K562 (cell line): ENCODE measurements around the gene GALNT15. TPM values are rescaled to one million over a fixed set of nuclear protein-coding genes. Genes with fewer than 3 reads are reported as not detected.

Source experiments
- ATAC-seq: fragments of 200-7000 bp; cut with Tn5 transposase; 3 replicates; pipeline ENCODE4 v1.9.1; 2020; ENCODE audit warnings: moderate library complexity
- BruUV-seq: library from RNA; stranded (reverse); fragments of 400-500 nt; replicated peaks from 2 replicates; lab custom pipeline; 2021; lab: Mats Ljungman, UMichigan
- CTCF ChIA-PET: fragments of 300-600 bp; formaldehyde crosslinking; extraction: SDS; loops from one replicate; lab custom pipeline; 2021; ENCODE audit warnings: low intra/inter-chr PET ratio; lab: Yijun Ruan, JAX
- POLR2A ChIA-PET: fragments of 300-600, 350-650 bp; sonication (Branson Sonifier 250); formaldehyde crosslinking; extraction: SDS; loops from one replicate; lab custom pipeline; 2021; ENCODE audit warnings: antibody characterized with exemption, inconsistent platforms; lab: Yijun Ruan, JAX
- DNase-seq, 4 experiments: peaks; one replicate each; pipeline versions ENCODE4 v3.0.0 to v3.0.0-alpha.2; 2011 to 2018; ENCODE audit warnings: low spot score in 3 of 4, mixed read lengths in 3 of 4; ENCODE audit errors: extremely low read depth in 1 of 4
- FAIRE-seq: peaks from 2 replicates; lab custom pipeline; 2011; peaks lifted over from hg19 to GRCh38; lab: Jason Lieb, UNC
- H2AFZ ChIP-seq: 2 replicates; pipeline ENCODE4 v1.6.0; 2011; ENCODE audit warnings: low read depth, low read length, control low read depth, inconsistent platforms
- H3K27ac ChIP-seq: fragments of 200-600 bp; 3 replicates; pipeline ENCODE4 v1.8.0; 2011; ENCODE audit warnings: low read depth, mild to moderate bottlenecking, control low read depth, inconsistent platforms, low read length, moderate library complexity, mixed read lengths; ENCODE audit errors: extremely low read depth
- H3K27me3 ChIP-seq, 2 experiments: fragments of 300-600 bp in 1 of 2; 2 replicates in 1 of 2; 3 replicates in 1 of 2; pipeline versions ENCODE4 v1.6.0 to v1.8.0; 2011; ENCODE audit warnings: inconsistent platforms in 2 of 2, low read length in 2 of 2, mild to moderate bottlenecking in 1 of 2, mixed read lengths in 1 of 2, moderate library complexity in 1 of 2; ENCODE audit not compliant: control insufficient read depth in 2 of 2, insufficient read depth in 2 of 2
- H3K36me3 ChIP-seq: fragments of 300-600 bp; 3 replicates; pipeline ENCODE4 v1.8.0; 2011; ENCODE audit warnings: mild to moderate bottlenecking, low read length, inconsistent platforms; ENCODE audit not compliant: control insufficient read depth, insufficient read depth
- H3K4me1 ChIP-seq, 2 experiments: fragments of 200-600 bp in 1 of 2; replicated peaks in 1 of 2; 2 replicates in 1 of 2; 3 replicates in 1 of 2; pipeline versions ENCODE4 v1.5.1 to v1.8.0; 2011; ENCODE audit warnings: inconsistent platforms in 2 of 2, low read length in 2 of 2, mild to moderate bottlenecking in 1 of 2, mixed read lengths in 1 of 2, moderate library complexity in 1 of 2; ENCODE audit not compliant: control insufficient read depth in 2 of 2, insufficient read depth in 2 of 2
- H3K4me2 ChIP-seq: 2 replicates; pipeline ENCODE4 v1.6.1; 2011; ENCODE audit warnings: low read length, control low read depth, inconsistent platforms, mixed read lengths; ENCODE audit not compliant: insufficient read depth
- H3K4me3 ChIP-seq: fragments of 200-600 bp; sonication (generic), shearing (Covaris generic); 2 replicates; pipeline ENCODE4 v1.5.1; 2016; ENCODE audit warnings: control low read depth, inconsistent platforms
- H3K79me2 ChIP-seq: fragments of 200-600 bp; 3 replicates; pipeline ENCODE4 v1.8.0; 2011; ENCODE audit warnings: low read length, inconsistent platforms; ENCODE audit not compliant: control insufficient read depth, insufficient read depth
- H3K9ac ChIP-seq, 2 experiments: 2 replicates each; pipeline versions ENCODE4 v1.6.0 to v1.6.1; 2011; ENCODE audit warnings: low read depth in 2 of 2, low read length in 2 of 2, control low read depth in 1 of 2, inconsistent platforms in 1 of 2, mild to moderate bottlenecking in 1 of 2, mixed read lengths in 1 of 2; ENCODE audit not compliant: insufficient read depth in 1 of 2
- H3K9me1 ChIP-seq: one replicate; pipeline ENCODE4 v1.6.0; 2011; ENCODE audit warnings: inconsistent platforms, mild to moderate bottlenecking, low read length, moderate library complexity; ENCODE audit not compliant: control insufficient read depth, insufficient read depth
- H3K9me3 ChIP-seq: replicated peaks from 2 replicates; pipeline ENCODE4 v1.5.1; 2011; ENCODE audit warnings: low read depth, low read length, inconsistent platforms; ENCODE audit not compliant: control insufficient read depth, insufficient read depth
- H4K20me1 ChIP-seq: replicated peaks from 2 replicates; pipeline ENCODE4 v1.6.1; 2011; ENCODE audit warnings: low read length, inconsistent platforms, mixed read lengths; ENCODE audit not compliant: control insufficient read depth, insufficient read depth
- CEBPB ChIP-seq: fragments of 450-650 bp; IDR thresholded peaks from 2 replicates; pipeline ENCODE4 v1.6.1; 2016; ENCODE audit warnings: missing genetic modification characterization, missing compliant biosample characterization
- DEAF1 ChIP-seq: fragments of 450-650 bp; formaldehyde crosslinking; IDR thresholded peaks from 2 replicates; pipeline ENCODE4 v1.4.0; 2020; ENCODE audit warnings: mild to moderate bottlenecking, moderate library complexity
- E2F6 ChIP-seq, 2 experiments: IDR thresholded peaks; 2 replicates each; pipeline ENCODE4 v1.6.1; 2011; ENCODE audit warnings: borderline replicate concordance in 1 of 2, control low read depth in 1 of 2, low read depth in 1 of 2, low read length in 1 of 2, mild to moderate bottlenecking in 1 of 2, mixed read lengths in 1 of 2, moderate library complexity in 1 of 2; ENCODE audit not compliant: insufficient read depth in 1 of 2, insufficient read length in 1 of 2, poor library complexity in 1 of 2, severe bottlenecking in 1 of 2; ENCODE audit errors: extremely low read depth in 1 of 2
- ELF1 ChIP-seq: fragments of 200-800 bp; sonication (Bioruptor generic); IDR thresholded peaks from 2 replicates; pipeline ENCODE4 v1.6.1; 2016; ENCODE audit warnings: missing genetic modification characterization, missing compliant biosample characterization
- EP300 ChIP-seq: IDR thresholded peaks from 2 replicates; pipeline ENCODE4 v1.6.1; 2012; ENCODE audit warnings: low read length, improper control_type of control experiment
- GABPA ChIP-seq: fragments of 200-800 bp; sonication (Bioruptor generic); conservative IDR thresholded peaks from 2 replicates; pipeline ENCODE4 v1.6.1; 2016; ENCODE audit warnings: low read depth, missing genetic modification characterization, missing compliant biosample characterization
- HDAC6 ChIP-seq: IDR thresholded peaks from 2 replicates; pipeline ENCODE4 v1.6.1; 2012; ENCODE audit warnings: low read depth, mild to moderate bottlenecking, control low read depth, inconsistent platforms, low read length, moderate library complexity
- KLF16 ChIP-seq: IDR thresholded peaks from 2 replicates; pipeline ENCODE4 v1.6.1; 2016; ENCODE audit warnings: antibody characterized with exemption
- MAFK ChIP-seq: IDR thresholded peaks from 2 replicates; pipeline ENCODE4 v1.6.1; 2011; ENCODE audit warnings: low read length, improper control_type of control experiment
- MAZ ChIP-seq, 2 experiments: fragments of 450-650 bp in 1 of 2; sonication (generic) in 1 of 2; formaldehyde crosslinking; IDR thresholded peaks in 1 of 2; conservative IDR thresholded peaks in 1 of 2; 2 replicates each; pipeline versions ENCODE4 v1.4.0 to v1.5.0; 2020; ENCODE audit warnings: mild to moderate bottlenecking in 1 of 2, missing genetic modification reagents in 1 of 2
- PHF8 ChIP-seq: fragments of 200-600 bp; sonication (generic); IDR thresholded peaks from 2 replicates; pipeline ENCODE4 v1.6.1; 2012; ENCODE audit warnings: mixed run types, mild to moderate bottlenecking, inconsistent platforms, low read length, moderate library complexity, borderline replicate concordance
- SMAD1 ChIP-seq: fragments of 150-350 bp; IDR thresholded peaks from 2 replicates; pipeline ENCODE4 v1.6.1; 2014; ENCODE audit warnings: low read length, low read depth; ENCODE audit not compliant: partially characterized antibody
- SPI1 ChIP-seq: IDR thresholded peaks from 2 replicates; pipeline ENCODE4 v1.6.1; 2011; ENCODE audit warnings: low read depth, low read length, control low read depth, borderline replicate concordance
- XRCC5 ChIP-seq: fragments of 200-400 bp; formaldehyde crosslinking; IDR thresholded peaks from 2 replicates; pipeline ENCODE4 v1.6.1; 2017; ENCODE audit warnings: low read depth, mild to moderate bottlenecking, low read length
- YY1 ChIP-seq, 3 experiments: IDR thresholded peaks; 2 replicates each; pipeline ENCODE4 v1.6.1; 2011; ENCODE audit warnings: low read length in 2 of 3, mild to moderate bottlenecking in 2 of 3, moderate library complexity in 2 of 3, borderline replicate concordance in 1 of 3, control low read depth in 1 of 3, low read depth in 1 of 3; ENCODE audit not compliant: insufficient read depth in 3 of 3, insufficient replicate concordance in 2 of 3, control insufficient read depth in 1 of 3, insufficient read length in 1 of 3; ENCODE audit errors: extremely low read depth in 1 of 3
- ZC3H11A ChIP-seq: IDR thresholded peaks from 2 replicates; pipeline ENCODE4 v1.6.1; 2012; ENCODE audit warnings: low read depth, low read length, improper control_type of control experiment
- ZNF24 ChIP-seq: fragments of 450-650 bp; IDR thresholded peaks from 2 replicates; pipeline ENCODE4 v1.6.1; 2016
- WGBS: fragments of 100-300 bp; shearing (Covaris generic); methylation state at CpG from one replicate; pipeline ENCODE4 v1.1.6; 2016; ENCODE audit warnings: low coverage, mixed read lengths; ENCODE audit not compliant: insufficient coverage; ENCODE audit errors: missing lambda C conversion rate; 5-methylcytosine and 5-hydroxymethylcytosine counted together
- in situ Hi-C: fragments of 300-500 bp; cut with MboI; formaldehyde crosslinking; loops from 4 replicates; pipeline ENCODE4 v1.15.0; 2018; ENCODE audit warnings: inconsistent platforms, mixed read lengths
- intact Hi-C: fragments of 100-400 bp; cut with micrococcal nuclease; formaldehyde crosslinking; loops from 2 replicates; pipeline ENCODE4 v1.14.2; 2022
- polyA plus RNA-seq, 8 experiments: library from polyadenylated mRNA; depleted of rRNA in 4 of 8; stranded (reverse) in 5 of 8; unstranded in 3 of 8; fragments of >200 nt; fragmentation: Nextera tagmentation in 2 of 8; fragmentation: Illumina TruSeq in 1 of 8; extraction: Ambion mirVana in 2 of 8; extraction: Trizol in 1 of 8; gene quantifications; 2 replicates each; pipeline versions ENCODE4 v1.2.1 to v1.2.3, GENCODE V29; 2011 to 2014; ENCODE audit warnings: inconsistent platforms in 1 of 8, missing spikeins in 1 of 8
- total RNA-seq, 7 experiments: library from RNA; depleted of rRNA in 6 of 7; stranded (reverse); fragments of >200 nt in 6 of 7; fragmentation: Illumina TruSeq in 2 of 7; extraction: Trizol in 2 of 7; gene quantifications; 2 replicates each; pipeline versions ENCODE4 v1.2.1 to v1.2.3, GENCODE V29; 2011 to 2021; ENCODE audit warnings: low replicate concordance in 1 of 7

GALNT15 gene
- total and polyA plus RNA-seq, 9 of the 15 experiments (the other 6 are each of a cell fraction or from before 2014, with no cell fraction given), result not detected

- ChIA-PET CTCF (interaction anchor here (0.9 to 4.7 kb wide), 7 partner anchors 69 to 1139 kb away, joined by 3 to 31 read pairs (median 6); no protein-coding TSS in a partner anchor), POLR2A (interaction anchor here (1.0 kb wide), 1 partner anchor 16 kb away, joined by 3 read pairs; no protein-coding TSS in a partner anchor)
- H3K9me1 ChIP-seq, result no peaks in the 10 kb centered on the region
- H3K27me3 ChIP-seq, result peaks cover 21 to 39% of the 10 kb centered on the region in 2 experiments
- H3K79me2 ChIP-seq, result no peaks in the 10 kb centered on the region
- peak; percentile 98 for FAIRE-seq
- H3K27ac ChIP-seq, result no peak overlapping the region
- WGBS, result 3% methylated on average over 17 of the region's 17 CpGs
- peak; percentile 95 for ATAC-seq
- no peaks in the 10 kb centered on the region for H3K9me3 ChIP-seq
- peak overlapping the region; percentile 57 for H3K4me2 ChIP-seq
- 0 out of 2 replicates have a peak, but pooled peaks cover 5% of the 10 kb centered on the region for H4K20me1 ChIP-seq
- no peaks in the 10 kb centered on the region for H3K36me3 ChIP-seq
- BruUV-seq, result no TSS peak
- H3K4me1 ChIP-seq, result peaks cover 3 to 4% of the 10 kb centered on the region in 2 experiments; a peak in 2 of 5 replicates
- peak; percentile 74 to 90 (median 79) for DNase-seq
- no peak overlapping the region for H3K4me3 ChIP-seq
- H3K9ac ChIP-seq, result peak overlapping the region in 1 of 2 experiments; percentile 62; a peak in 1 of 4 replicates
- intact Hi-C loops (loop anchor here (1.0 to 2.0 kb wide), 5 partner anchors 69 to 1045 kb away; no protein-coding TSS in a partner anchor), in situ Hi-C loops (loop anchor here (5.0 to 10.0 kb wide), 3 partner anchors 203 to 623 kb away; no protein-coding TSS in a partner anchor)
- peak overlapping the region; percentile 57 for H2AFZ ChIP-seq
- TF ChIP-seq GABPA (tag), result 0 out of 2 replicates have a peak, but pooled peaks have one; percentile 2
- peak; percentile 28; the same call in 1 of the 2 replicates for TF ChIP-seq MAFK
- peak; percentile 90 for TF ChIP-seq DEAF1 (CRISPR knock-in tag)
- TF ChIP-seq EP300, result no peak
- TF ChIP-seq YY1 (IDR thresholded peaks at IDR 0.05; ENCODE audit: borderline replicate concordance in 1 of 3, control insufficient read depth in 1 of 3, extremely low read depth in 1 of 3, insufficient read depth in 3 of 3, insufficient read length in 1 of 3, insufficient replicate concordance in 2 of 3, low read depth in 1 of 3, low read length in 2 of 3), result no peak
- TF ChIP-seq ZC3H11A, result 0 out of 2 replicates have a peak, but pooled peaks have one; percentile 55
- TF ChIP-seq ELF1, result peak; percentile 32; the same call in 1 of the 2 replicates
- TF ChIP-seq XRCC5, result 0 out of 2 replicates have a peak, but pooled peaks have one; percentile 29
- no peak for TF ChIP-seq HDAC6
- peak; percentile 47; the same call in 1 of the 2 replicates for TF ChIP-seq KLF16
- TF ChIP-seq E2F6 (IDR thresholded peaks at IDR 0.05; ENCODE audit: borderline replicate concordance in 1 of 2, extremely low read depth in 1 of 2, insufficient read depth in 1 of 2, insufficient read length in 1 of 2, low read depth in 1 of 2, low read length in 1 of 2, poor library complexity in 1 of 2, severe bottlenecking in 1 of 2), result no peak
- peak; percentile 13; the same call in 1 of the 2 replicates for TF ChIP-seq CEBPB (tag)
- TF ChIP-seq ZNF24, result peak; percentile 73; the same call in 1 of the 2 replicates
- peak; percentile 17; the same call in 1 of the 2 replicates for TF ChIP-seq PHF8
- TF ChIP-seq MAZ (CRISPR knock-in tag; conservative IDR thresholded peaks at IDR 0.05 in 1 of 2, IDR thresholded peaks at IDR 0.05 in 1 of 2), result 0 out of 4 replicates have a peak, but pooled peaks of 1 of the 2 experiments have one; percentile 29
- TF ChIP-seq SPI1, result peak; percentile 56
- no peak for TF ChIP-seq SMAD1
Measured at GRCh38 chr3:16247282-16248061, 73.0 kb downstream of the GALNT15 start.
